H9 (cell line): Measurements from ENCODE around the gene PPL. TPM values are rescaled to one million over a fixed set of nuclear protein-coding genes. Genes with fewer than 3 reads are reported as not detected.

Source experiments
- DNase-seq: peaks from one replicate; pipeline ENCODE4 v3.0.0-alpha.2; 2017
- H2AFZ ChIP-seq: one replicate; pipeline ENCODE4 v1.6.1; 2013; ENCODE audit warnings: mild to moderate bottlenecking, low read length, control low read depth, moderate library complexity
- H2AK5ac ChIP-seq: 2 replicates; pipeline ENCODE4 v1.6.1; 2013; ENCODE audit warnings: low read length, control low read depth, mixed read lengths; ENCODE audit not compliant: insufficient read length
- H2BK120ac ChIP-seq: one replicate; pipeline ENCODE4 v1.6.1; 2013; ENCODE audit warnings: low read depth, mild to moderate bottlenecking, low read length, control low read depth, inconsistent platforms; ENCODE audit not compliant: poor library complexity, severe bottlenecking
- H2BK12ac ChIP-seq: 2 replicates; pipeline ENCODE4 v1.6.1; 2013; ENCODE audit warnings: low read length, control low read depth, mixed read lengths, low read depth; ENCODE audit not compliant: insufficient read length
- H2BK15ac ChIP-seq: 2 replicates; pipeline ENCODE4 v1.6.1; 2013; ENCODE audit warnings: low read depth, low read length, control low read depth
- H2BK20ac ChIP-seq: one replicate; pipeline ENCODE4 v1.6.1; 2013; ENCODE audit warnings: low read depth, mild to moderate bottlenecking, low read length, control low read depth, inconsistent platforms; ENCODE audit not compliant: poor library complexity, severe bottlenecking
- H2BK5ac ChIP-seq: 2 replicates; pipeline ENCODE4 v1.6.1; 2013; ENCODE audit warnings: low read length, control low read depth, mixed read lengths; ENCODE audit not compliant: insufficient read length
- H3K14ac ChIP-seq: 2 replicates; pipeline ENCODE4 v1.6.1; 2013; ENCODE audit warnings: low read length, control low read depth; ENCODE audit not compliant: insufficient read depth
- H3K18ac ChIP-seq: 2 replicates; pipeline ENCODE4 v1.6.1; 2013; ENCODE audit warnings: low read depth, mild to moderate bottlenecking, mixed read lengths, low read length, control low read depth; ENCODE audit not compliant: insufficient read length
- H3K23ac ChIP-seq: 2 replicates; pipeline ENCODE4 v1.6.1; 2013; ENCODE audit warnings: low read length, control low read depth, mixed read lengths, low read depth; ENCODE audit not compliant: insufficient read length
- H3K23me2 ChIP-seq: 2 replicates; pipeline ENCODE4 v1.6.1; 2013; ENCODE audit warnings: low read depth, mild to moderate bottlenecking, mixed read lengths, low read length, control low read depth; ENCODE audit not compliant: insufficient read length, poor library complexity, severe bottlenecking
- H3K27ac ChIP-seq: 2 replicates; pipeline ENCODE4 v1.5.1; 2013; ENCODE audit warnings: low read length, control low read depth, mixed read lengths, low read depth; ENCODE audit not compliant: insufficient read length
- H3K27me3 ChIP-seq: 2 replicates; pipeline ENCODE4 v1.6.1; 2013; ENCODE audit warnings: low read length, control low read depth, inconsistent platforms; ENCODE audit not compliant: insufficient read depth
- H3K4ac ChIP-seq: 2 replicates; pipeline ENCODE4 v1.6.1; 2013; ENCODE audit warnings: low read depth, mild to moderate bottlenecking, control low read depth, inconsistent platforms, low read length, moderate library complexity
- H3K4me1 ChIP-seq: 2 replicates; pipeline ENCODE4 v1.6.1; 2013; ENCODE audit warnings: low read length, control low read depth, inconsistent platforms; ENCODE audit not compliant: insufficient read depth
- H3K4me2 ChIP-seq: 2 replicates; pipeline ENCODE4 v1.6.1; 2013; ENCODE audit warnings: low read length, control low read depth, mixed read lengths; ENCODE audit not compliant: insufficient read length, insufficient read depth
- H3K56ac ChIP-seq: 2 replicates; pipeline ENCODE4 v1.6.1; 2013; ENCODE audit warnings: low read depth, mild to moderate bottlenecking, mixed read lengths, low read length, control low read depth; ENCODE audit not compliant: insufficient read length
- H3K79me1 ChIP-seq: 2 replicates; pipeline ENCODE4 v1.6.1; 2013; ENCODE audit warnings: low read depth, mild to moderate bottlenecking, moderate library complexity, low read length, control low read depth, inconsistent platforms; ENCODE audit not compliant: insufficient read depth, poor library complexity, severe bottlenecking
- H3K79me2 ChIP-seq: 2 replicates; pipeline ENCODE4 v1.6.1; 2013; ENCODE audit warnings: low read length, control low read depth, inconsistent platforms; ENCODE audit not compliant: insufficient read depth
- H3K9ac ChIP-seq: 2 replicates; pipeline ENCODE4 v1.6.1; 2013; ENCODE audit warnings: low read length, control low read depth, mixed read lengths; ENCODE audit not compliant: insufficient read length; ENCODE audit errors: extremely low read depth
- H3K9me3 ChIP-seq: one replicate; pipeline ENCODE4 v1.6.1; 2013; ENCODE audit warnings: low read depth, low read length, inconsistent platforms; ENCODE audit not compliant: control insufficient read depth
- H3T11ph ChIP-seq: one replicate; pipeline ENCODE4 v1.6.1; 2013; ENCODE audit warnings: mild to moderate bottlenecking, low read length, control low read depth, inconsistent platforms
- H4K20me1 ChIP-seq: one replicate; pipeline ENCODE4 v1.6.1; 2013; ENCODE audit not compliant: control insufficient read depth, insufficient read length, insufficient read depth
- H4K5ac ChIP-seq: 2 replicates; pipeline ENCODE4 v1.6.1; 2013; ENCODE audit warnings: low read depth, mild to moderate bottlenecking, mixed read lengths, low read length, control low read depth; ENCODE audit not compliant: insufficient read length
- H4K8ac ChIP-seq: replicated peaks from 2 replicates; pipeline ENCODE4 v1.6.1; 2013; ENCODE audit warnings: low read length, control low read depth, mixed read lengths, low read depth; ENCODE audit not compliant: insufficient read length
- H4K91ac ChIP-seq: 2 replicates; pipeline ENCODE4 v1.6.1; 2013; ENCODE audit warnings: low read depth, mild to moderate bottlenecking, moderate library complexity, mixed read lengths, low read length, control low read depth; ENCODE audit not compliant: insufficient read length
- H3K27ac Mint-ChIP-seq, 3 experiments: 2 replicates in 2 of 3; 3 replicates in 1 of 3; pipeline ENCODE4 v1.8.0; 2020 to 2021; ENCODE audit warnings: mixed read lengths in 3 of 3, mild to moderate bottlenecking in 1 of 3, moderate library complexity in 1 of 3
- H3K27me3 Mint-ChIP-seq: 2 replicates; pipeline ENCODE4 v1.8.0; 2021; ENCODE audit warnings: low read depth, mild to moderate bottlenecking, moderate library complexity, mixed read lengths
- H3K36me3 Mint-ChIP-seq, 3 experiments: 2 replicates in 2 of 3; 3 replicates in 1 of 3; pipeline ENCODE4 v1.8.0; 2020 to 2021; ENCODE audit warnings: low read depth in 3 of 3, mixed read lengths in 3 of 3; ENCODE audit not compliant: insufficient read depth in 1 of 3
- H3K4me1 Mint-ChIP-seq, 2 experiments: 2 replicates each; pipeline ENCODE4 v1.8.0; 2020; ENCODE audit warnings: mixed read lengths in 2 of 2
- H3K4me3 Mint-ChIP-seq, 2 experiments: 2 replicates in 1 of 2; 3 replicates in 1 of 2; pipeline ENCODE4 v1.8.0; 2020 to 2021; ENCODE audit warnings: mild to moderate bottlenecking in 2 of 2, mixed read lengths in 2 of 2, moderate library complexity in 1 of 2
- H3K9me3 Mint-ChIP-seq, 2 experiments: 2 replicates in 1 of 2; 3 replicates in 1 of 2; pipeline ENCODE4 v1.8.0; 2020; ENCODE audit warnings: mild to moderate bottlenecking in 2 of 2, mixed read lengths in 2 of 2, moderate library complexity in 1 of 2
- CTCF ChIP-seq: fragments of 200-600 bp; sonication (generic); conservative IDR thresholded peaks from 3 replicates; pipeline ENCODE4 v1.8.0; 2021; ENCODE audit warnings: antibody characterized with exemption, mild to moderate bottlenecking
- WGBS: extraction: QIAGEN DNeasy Blood & Tissue Kit; methylation state at CpG from one replicate; pipeline ENCODE4 v1.1.7; 2013; ENCODE audit warnings: missing lambda C conversion rate, low lambda C conversion rate, mixed read lengths; ENCODE audit not compliant: insufficient read length; ENCODE audit errors: extremely low coverage; 5-methylcytosine and 5-hydroxymethylcytosine counted together
- total RNA-seq: library from RNA; stranded (reverse); gene quantifications from 2 replicates; pipeline ENCODE4 v1.2.1, GENCODE V29; 2021

PPL gene
- total RNA-seq, 1 experiment from 2014 or later: 29.2 TPM

- no peaks in the 10 kb centered on the region; the same call in 1 of the 2 replicates for H3K27me3 Mint-ChIP-seq
- no CpG with 5 or more reads among the region's 3 CpGs for WGBS
- Histone ChIP-seq H3K4me1 (no peaks in the 10 kb centered on the region), H3K23ac (no peak overlapping the region), H2AFZ (no peak overlapping the region), H2BK5ac (no peak overlapping the region), H3K79me1 (no peaks in the 10 kb centered on the region), H4K8ac (no peak overlapping the region), H3K9ac (no peak overlapping the region), H3K4ac (no peak overlapping the region), H3K79me2 (peaks cover 5% of the 10 kb centered on the region; the same call in 1 of the 2 replicates), H2BK120ac (no peak overlapping the region), H3K56ac (no peak overlapping the region), H3T11ph (no peak overlapping the region), H2BK12ac (no peak overlapping the region), H3K27ac (no peak overlapping the region), H4K20me1 (no peaks in the 10 kb centered on the region), H4K91ac (no peak overlapping the region), H4K5ac (no peak overlapping the region), H2BK20ac (no peak overlapping the region), H2AK5ac (no peak overlapping the region), H3K27me3 (no peaks in the 10 kb centered on the region), H3K9me3 (no peaks in the 10 kb centered on the region), H3K14ac (no peak overlapping the region), H3K18ac (no peak overlapping the region), H3K23me2 (no peaks in the 10 kb centered on the region), H3K4me2 (no peak overlapping the region), H2BK15ac (no peak overlapping the region)
- peak overlapping the region in 2 of 3 experiments; percentile 14 to 22; a peak in 1 of 7 replicates for H3K27ac Mint-ChIP-seq
- DNase-seq: no peak
- H3K9me3 Mint-ChIP-seq: no peaks in the 10 kb centered on the region
- H3K4me3 Mint-ChIP-seq: no peak overlapping the region
- no peak for TF ChIP-seq CTCF
- H3K4me1 Mint-ChIP-seq: peaks cover 0 to 4% of the 10 kb centered on the region in 2 experiments; a peak in 2 of 4 replicates
- peaks cover 13 to 51% (median 39%) of the 10 kb centered on the region in 3 experiments; a peak in 6 of 7 replicates for H3K36me3 Mint-ChIP-seq
Measured at GRCh38 chr16:4864728-4865127, 72.2 kb downstream of the PPL start.
